Neutrophil (primary cell): ENCODE data around the gene MACF1.

ENCODE experiments used
- H3K27ac ChIP-seq: fragments of 200-600 bp; sonication (generic); 2 replicates; pipeline ENCODE4 v1.5.1; 2016; ENCODE audit warnings: mild to moderate bottlenecking, moderate library complexity
- H3K27me3 ChIP-seq: fragments of 200-600 bp; sonication (generic); 2 replicates; pipeline ENCODE4 v1.6.0; 2016; ENCODE audit warnings: mild to moderate bottlenecking
- H3K36me3 ChIP-seq: fragments of 200-600 bp; sonication (generic); 2 replicates; pipeline ENCODE4 v1.5.1; 2017
- H3K4me1 ChIP-seq, 2 experiments: fragments of 200-600 bp in 1 of 2; sonication (generic) in 1 of 2; 1 replicate in 1 of 2; 2 replicates in 1 of 2; pipeline versions ENCODE4 v1.5.1 to v1.6.1; 2013 to 2016; ENCODE audit warnings: low read depth in 1 of 2, low read length in 1 of 2, mild to moderate bottlenecking in 1 of 2, moderate library complexity in 1 of 2; ENCODE audit not compliant: control insufficient read depth in 1 of 2, insufficient read depth in 1 of 2
- H3K4me3 ChIP-seq, 2 experiments: fragments of 200-600 bp in 1 of 2; sonication (generic) in 1 of 2; 1 replicate in 1 of 2; 2 replicates in 1 of 2; pipeline ENCODE4 v1.5.1; 2013 to 2016; ENCODE audit warnings: low read depth in 1 of 2, low read length in 1 of 2, mild to moderate bottlenecking in 1 of 2, moderate library complexity in 1 of 2
- H3K9me3 ChIP-seq: fragments of 200-600 bp; sonication (generic); 2 replicates; pipeline ENCODE4 v1.5.1; 2016
- TF ChIP-seq, protein P1 (sequence below): fragments of 200-600 bp; sonication (generic); IDR thresholded peaks from 2 replicates; pipeline ENCODE4 v1.5.1; 2016; ENCODE audit warnings: antibody characterized with exemption

Gene MACF1

DNA sequence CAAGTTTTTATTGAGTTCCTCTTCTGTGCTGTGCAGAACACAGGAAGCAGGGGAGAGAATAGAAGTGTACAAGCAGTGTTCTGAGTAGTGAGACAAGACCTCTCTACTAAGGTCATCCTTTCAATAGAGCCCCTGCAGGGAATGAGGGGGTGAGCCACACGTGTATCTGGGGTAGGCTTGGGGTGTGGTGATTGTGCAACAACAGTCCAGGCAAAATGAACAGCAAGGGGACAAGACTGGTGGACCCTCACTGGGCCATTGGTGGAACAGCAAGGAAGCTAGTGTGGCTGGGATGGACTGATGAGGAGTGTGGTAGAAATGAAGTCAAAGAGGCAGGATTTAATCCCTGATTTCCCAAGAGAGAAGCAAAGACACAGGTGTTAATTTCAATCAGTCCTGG is 278.8 kb downstream of the MACF1 start:
- Histone ChIP-seq H3K4me1 (no peaks in the 10 kb centered on the region), H3K4me3 (no peak overlapping the region), H3K27ac (no peak overlapping the region), H3K27me3 (no peaks in the 10 kb centered on the region), H3K9me3 (no peaks in the 10 kb centered on the region), H3K36me3 (peaks cover 86% of the 10 kb centered on the region)
- TF ChIP-seq, protein P1, sequence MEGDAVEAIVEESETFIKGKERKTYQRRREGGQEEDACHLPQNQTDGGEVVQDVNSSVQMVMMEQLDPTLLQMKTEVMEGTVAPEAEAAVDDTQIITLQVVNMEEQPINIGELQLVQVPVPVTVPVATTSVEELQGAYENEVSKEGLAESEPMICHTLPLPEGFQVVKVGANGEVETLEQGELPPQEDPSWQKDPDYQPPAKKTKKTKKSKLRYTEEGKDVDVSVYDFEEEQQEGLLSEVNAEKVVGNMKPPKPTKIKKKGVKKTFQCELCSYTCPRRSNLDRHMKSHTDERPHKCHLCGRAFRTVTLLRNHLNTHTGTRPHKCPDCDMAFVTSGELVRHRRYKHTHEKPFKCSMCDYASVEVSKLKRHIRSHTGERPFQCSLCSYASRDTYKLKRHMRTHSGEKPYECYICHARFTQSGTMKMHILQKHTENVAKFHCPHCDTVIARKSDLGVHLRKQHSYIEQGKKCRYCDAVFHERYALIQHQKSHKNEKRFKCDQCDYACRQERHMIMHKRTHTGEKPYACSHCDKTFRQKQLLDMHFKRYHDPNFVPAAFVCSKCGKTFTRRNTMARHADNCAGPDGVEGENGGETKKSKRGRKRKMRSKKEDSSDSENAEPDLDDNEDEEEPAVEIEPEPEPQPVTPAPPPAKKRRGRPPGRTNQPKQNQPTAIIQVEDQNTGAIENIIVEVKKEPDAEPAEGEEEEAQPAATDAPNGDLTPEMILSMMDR, result no peak

DNA sequence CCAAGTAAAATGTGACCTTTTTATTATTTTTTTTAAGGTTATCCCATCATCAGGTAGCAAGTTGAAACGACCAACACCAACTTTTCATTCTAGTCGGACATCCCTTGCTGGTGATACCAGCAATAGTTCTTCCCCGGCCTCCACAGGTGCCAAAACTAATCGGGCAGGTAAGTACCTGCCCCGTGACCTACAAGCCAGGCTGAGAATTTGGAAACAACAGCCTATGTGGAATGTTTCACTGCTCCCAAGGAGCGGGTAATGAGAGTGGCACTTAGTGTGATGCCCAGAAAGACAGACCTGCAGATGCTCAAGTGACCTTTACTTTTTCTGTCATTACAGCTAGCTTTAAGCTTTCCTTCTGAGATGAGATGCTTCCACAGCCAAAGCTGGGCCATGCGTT is 280.1 kb downstream of the MACF1 start:
- TF ChIP-seq, protein P1, result no peak
- Histone ChIP-seq H3K9me3 (no peaks in the 10 kb centered on the region), H3K27ac (no peak overlapping the region), H3K27me3 (peaks cover 6% of the 10 kb centered on the region), H3K4me1 (peaks cover 0 to 3% of the 10 kb centered on the region in 2 experiments), H3K4me3 (no peak overlapping the region), H3K36me3 (peaks cover 75% of the 10 kb centered on the region)

DNA sequence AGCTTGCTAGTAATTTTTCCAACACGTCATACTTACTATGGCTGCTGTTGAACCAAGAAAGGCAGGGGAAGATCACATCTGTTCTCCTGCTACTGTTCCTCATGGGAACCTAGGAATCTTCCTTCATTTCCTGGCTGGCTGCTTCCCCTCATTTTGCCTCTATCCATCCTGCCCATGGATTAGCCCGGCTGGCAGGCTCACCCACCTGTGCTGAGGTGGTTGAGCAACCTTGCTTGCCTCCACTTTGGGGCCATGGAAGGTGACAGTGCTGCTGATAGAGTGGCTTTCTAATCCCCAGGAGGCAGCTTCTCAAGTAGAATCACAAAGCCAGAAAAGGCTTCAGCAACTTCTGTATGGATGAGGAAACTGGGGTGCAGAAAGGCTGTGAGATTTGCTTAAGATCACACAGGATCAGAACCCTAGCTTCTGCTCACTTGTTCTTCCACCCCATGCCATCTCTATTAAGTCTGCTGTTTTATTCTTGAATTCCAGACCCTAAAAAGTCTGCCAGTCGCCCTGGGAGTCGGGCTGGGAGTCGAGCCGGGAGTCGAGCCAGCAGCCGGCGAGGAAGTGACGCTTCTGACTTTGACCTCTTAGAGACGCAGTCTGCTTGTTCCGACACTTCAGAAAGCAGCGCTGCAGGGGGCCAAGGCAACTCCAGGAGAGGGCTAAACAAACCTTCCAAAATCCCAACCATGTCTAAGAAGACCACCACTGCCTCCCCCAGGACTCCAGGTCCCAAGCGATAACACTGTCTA is 280.7 kb downstream of the MACF1 start:
- Histone ChIP-seq H3K36me3 (peaks cover 69% of the 10 kb centered on the region), H3K27me3 (peaks cover 13% of the 10 kb centered on the region), H3K4me3 (no peak overlapping the region), H3K9me3 (no peaks in the 10 kb centered on the region), H3K27ac (no peak overlapping the region), H3K4me1 (peaks cover 0 to 3% of the 10 kb centered on the region in 2 experiments)
- TF ChIP-seq, protein P1, result no peak

DNA sequence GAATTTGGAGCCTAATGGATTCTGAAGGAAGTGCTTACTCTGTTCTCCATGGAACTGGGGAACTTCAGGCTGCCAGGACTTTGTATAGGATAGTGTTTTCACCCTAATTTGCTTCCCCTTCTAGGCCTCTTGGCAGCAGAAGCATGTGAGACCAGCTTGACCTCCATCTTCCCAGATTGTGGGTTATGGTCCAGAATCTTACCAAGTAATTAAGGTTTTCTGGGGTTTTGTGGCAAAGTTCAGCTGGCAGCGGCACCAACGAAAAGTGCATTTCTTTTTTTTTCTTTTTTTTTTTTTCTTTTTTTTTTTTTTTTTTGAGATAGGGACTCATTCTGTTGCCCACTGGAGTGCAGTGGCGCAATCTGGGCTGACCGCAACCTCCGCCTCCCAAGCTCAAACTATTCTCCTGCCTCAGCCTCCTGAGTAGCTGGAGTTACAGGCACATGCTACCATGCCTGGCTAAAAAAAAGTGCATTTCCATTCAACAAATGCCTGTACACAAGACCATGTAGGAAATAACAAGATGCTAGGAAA is 283.6 kb downstream of the MACF1 start:
- Histone ChIP-seq H3K27me3 (peaks cover 42% of the 10 kb centered on the region), H3K27ac (no peak overlapping the region), H3K4me3 (no peak overlapping the region), H3K9me3 (no peaks in the 10 kb centered on the region), H3K4me1 (peaks cover 8 to 18% of the 10 kb centered on the region in 2 experiments), H3K36me3 (peaks cover 47% of the 10 kb centered on the region)
- TF ChIP-seq, protein P1, result no peak

DNA sequence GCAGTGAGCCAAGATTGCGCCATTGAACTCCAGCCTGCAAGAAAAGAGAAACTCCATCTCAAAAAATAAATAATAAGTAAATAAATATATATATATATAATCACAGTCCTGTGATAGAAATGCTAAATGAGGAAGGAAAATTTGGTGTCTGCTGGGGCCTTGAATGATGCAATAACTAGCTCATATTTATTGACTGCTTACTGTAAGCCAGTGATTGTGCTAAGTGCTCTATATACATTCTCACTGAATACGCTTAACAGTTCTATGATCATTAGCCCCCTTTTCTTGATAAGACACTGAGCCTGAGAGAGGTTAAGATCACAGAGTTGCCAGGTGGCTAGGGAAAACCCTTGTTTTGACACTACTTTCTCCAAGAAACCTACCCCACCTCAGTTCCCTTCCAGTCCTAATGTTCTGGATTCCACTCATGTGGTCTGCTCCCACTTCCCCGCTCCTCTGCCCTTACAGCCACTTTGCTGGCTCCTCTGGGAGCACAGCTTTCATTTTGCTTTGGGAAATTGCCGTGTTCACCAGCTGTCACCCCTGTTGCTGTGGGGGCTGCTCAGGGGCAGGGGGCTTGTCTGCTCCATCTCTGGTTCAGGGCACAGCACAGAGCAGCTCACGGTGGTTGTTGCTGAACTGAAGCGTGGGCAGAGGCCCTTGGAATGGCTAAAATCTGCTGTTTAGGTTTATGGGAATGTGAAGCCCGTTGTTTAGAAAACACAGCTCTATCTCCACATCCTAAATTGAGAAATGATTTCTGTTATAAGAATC is 284.5 kb downstream of the MACF1 start:
- peaks cover 8 to 18% of the 10 kb centered on the region in 2 experiments for H3K4me1 ChIP-seq
- peaks cover 38% of the 10 kb centered on the region for H3K36me3 ChIP-seq
- no peak overlapping the region for H3K4me3 ChIP-seq
- H3K9me3 ChIP-seq, result no peaks in the 10 kb centered on the region
- peaks cover 51% of the 10 kb centered on the region for H3K27me3 ChIP-seq
- TF ChIP-seq, protein P1, result no peak
- H3K27ac ChIP-seq, result no peak overlapping the region
